ENCODE measurements around the gene TM9SF2. TPM values are rescaled to one million over a fixed set of nuclear protein-coding genes. Genes with fewer than 3 reads are reported as not detected.

The TM9SF2 gene
- total RNA-seq, 1 experiment from 2014 or later, result 84.6 TPM

DNA sequence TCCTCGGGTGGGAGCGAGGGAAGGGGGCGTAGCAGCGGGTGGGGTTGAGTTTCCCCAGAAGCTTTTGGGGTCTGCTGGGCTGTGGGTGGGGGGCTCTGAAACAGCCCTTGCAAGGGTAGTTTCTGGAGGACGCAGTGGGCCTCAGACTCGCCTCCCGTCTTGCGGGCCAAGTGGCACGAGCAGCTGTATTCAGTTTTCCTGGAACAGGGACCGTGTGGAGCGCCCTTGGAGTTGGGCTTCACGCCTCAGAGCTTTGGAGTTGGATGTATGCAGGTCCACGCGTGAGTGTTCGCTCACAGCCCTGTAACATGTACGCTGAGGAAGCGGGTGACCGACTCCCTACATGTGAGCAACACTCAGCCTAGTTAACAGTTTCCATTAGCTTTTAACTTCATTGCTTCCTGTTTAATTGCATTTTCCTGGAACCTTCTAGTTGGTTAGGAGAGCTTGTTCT lies 603 bp downstream of the TM9SF2 start:
- Histone ChIP-seq H4K20me1 (ENCODE audit: low read length) (0 out of 2 replicates have a peak, but pooled peaks cover 7% of the 10 kb centered on the region), H3K4me1 (ENCODE audit: insufficient read depth, low read length) (peaks cover 56% of the 10 kb centered on the region), H3K27ac (ENCODE audit: low read length) (peak overlapping the region; percentile 69), H2AFZ (ENCODE audit: low read length) (peak overlapping the region; percentile 74), H3K4me3 (ENCODE audit: low read length) (peak overlapping the region; percentile 93), H3K9me2 (replicated peaks; ENCODE audit: low read length) (no peaks in the 10 kb centered on the region), H3K27me3 (ENCODE audit: low read length) (no peaks in the 10 kb centered on the region), H3K9me3 (ENCODE audit: low read length) (no peaks in the 10 kb centered on the region), H3K4me2 (ENCODE audit: low read length) (peak overlapping the region; percentile 95), H3K79me2 (ENCODE audit: low read length) (peaks cover 56% of the 10 kb centered on the region), H3F3A (ENCODE audit: low read length, unreplicated experiment) (no peaks in the 10 kb centered on the region), H3K9ac (ENCODE audit: low read length) (peak overlapping the region; percentile 89), H3K36me3 (ENCODE audit: low read depth, low read length) (no peaks in the 10 kb centered on the region)
- POLR2A ChIA-PET (ENCODE audit: unreplicated experiment), result interaction anchor here (0.5 to 1.6 kb wide), 4 partner anchors 15 to 34 kb away, joined by 3 to 11 read pairs (median 5); no protein-coding TSS in a partner anchor
- ATAC-seq (peak; percentile 7; the same call in 1 of the 2 replicates), DNase-seq (peak; percentile 6)
- TF ChIP-seq EZH2phosphoT487 (IDR thresholded peaks at IDR 0.05; ENCODE audit: borderline replicate concordance, low read length) (no peak), EZH2 (IDR thresholded peaks at IDR 0.05; ENCODE audit: low read length, unreplicated experiment) (no peak)
- TF ChIP-seq, protein P1, sequence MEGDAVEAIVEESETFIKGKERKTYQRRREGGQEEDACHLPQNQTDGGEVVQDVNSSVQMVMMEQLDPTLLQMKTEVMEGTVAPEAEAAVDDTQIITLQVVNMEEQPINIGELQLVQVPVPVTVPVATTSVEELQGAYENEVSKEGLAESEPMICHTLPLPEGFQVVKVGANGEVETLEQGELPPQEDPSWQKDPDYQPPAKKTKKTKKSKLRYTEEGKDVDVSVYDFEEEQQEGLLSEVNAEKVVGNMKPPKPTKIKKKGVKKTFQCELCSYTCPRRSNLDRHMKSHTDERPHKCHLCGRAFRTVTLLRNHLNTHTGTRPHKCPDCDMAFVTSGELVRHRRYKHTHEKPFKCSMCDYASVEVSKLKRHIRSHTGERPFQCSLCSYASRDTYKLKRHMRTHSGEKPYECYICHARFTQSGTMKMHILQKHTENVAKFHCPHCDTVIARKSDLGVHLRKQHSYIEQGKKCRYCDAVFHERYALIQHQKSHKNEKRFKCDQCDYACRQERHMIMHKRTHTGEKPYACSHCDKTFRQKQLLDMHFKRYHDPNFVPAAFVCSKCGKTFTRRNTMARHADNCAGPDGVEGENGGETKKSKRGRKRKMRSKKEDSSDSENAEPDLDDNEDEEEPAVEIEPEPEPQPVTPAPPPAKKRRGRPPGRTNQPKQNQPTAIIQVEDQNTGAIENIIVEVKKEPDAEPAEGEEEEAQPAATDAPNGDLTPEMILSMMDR (conservative IDR thresholded peaks at IDR 0.05; ENCODE audit: low read depth, low read length), result no peak
- CTCF ChIA-PET, result interaction anchor here (1.5 kb wide), 1 partner anchor 34 kb away, joined by 7 read pairs; no protein-coding TSS in a partner anchor
- no TSS peak for BruUV-seq (replicated peaks)
- intact Hi-C loops (cut with micrococcal nuclease), result loop anchor here (1.0 to 2.0 kb wide), 3 partner anchors 15 to 60 kb away; no protein-coding TSS in a partner anchor

DNA sequence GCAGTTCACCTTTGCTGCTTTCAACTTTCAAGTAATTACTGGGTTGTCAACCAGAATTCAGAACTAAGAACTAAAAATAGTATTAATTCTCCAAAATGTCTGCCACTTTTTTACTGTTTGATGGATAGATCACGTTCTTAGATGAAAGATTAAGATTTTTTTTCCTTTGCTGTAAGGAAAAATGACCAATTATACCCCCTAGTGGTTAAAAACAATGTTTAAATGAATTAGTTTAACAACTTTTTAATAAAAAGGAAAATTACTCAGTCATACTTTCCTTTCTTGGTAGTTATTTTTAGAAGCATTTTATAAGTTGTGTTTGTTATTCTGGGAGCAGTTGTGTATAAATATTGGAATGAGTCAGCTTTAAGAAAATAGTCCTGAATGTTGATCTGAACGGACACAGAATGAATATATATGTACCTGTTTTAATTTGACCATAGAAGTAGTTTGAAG lies 4.6 kb downstream of the TM9SF2 start:
- peak overlapping the region; percentile 54 for H3K9ac ChIP-seq (ENCODE audit: low read length)
- DNase-seq, result peak; percentile 50
- intact Hi-C loops (cut with micrococcal nuclease), result loop anchor here (1.0 kb wide), 1 partner anchor 64 kb away; no protein-coding TSS in a partner anchor
- 0 out of 2 replicates have a peak overlapping the region, but pooled peaks have one; percentile 29 for H2AFZ ChIP-seq (ENCODE audit: low read length)
- 0 out of 2 replicates have a peak, but pooled peaks have one; percentile 8 for ATAC-seq
- H3K9me3 ChIP-seq (ENCODE audit: low read length), result 0 out of 2 replicates have a peak, but pooled peaks cover 9% of the 10 kb centered on the region
- no peak for TF ChIP-seq EZH2phosphoT487 (IDR thresholded peaks at IDR 0.05; ENCODE audit: borderline replicate concordance, low read length)
- TF ChIP-seq, protein P1 (conservative IDR thresholded peaks at IDR 0.05; ENCODE audit: low read depth, low read length), result peak; percentile 64
- H3K36me3 ChIP-seq (ENCODE audit: low read depth, low read length), result peaks cover 34% of the 10 kb centered on the region
- peaks cover 96% of the 10 kb centered on the region for H3K79me2 ChIP-seq (ENCODE audit: low read length)
- H3K27me3 ChIP-seq (ENCODE audit: low read length), result no peaks in the 10 kb centered on the region
- CTCF ChIA-PET, result interaction anchor here (0.7 to 1.0 kb wide), 3 partner anchors 12 to 64 kb away, joined by 3 to 5 read pairs (median 3); no protein-coding TSS in a partner anchor
- POLR2A ChIA-PET (ENCODE audit: unreplicated experiment), result no interaction called here
- H3K27ac ChIP-seq (ENCODE audit: low read length), result peak overlapping the region; percentile 69
- no peaks in the 10 kb centered on the region for H3K9me2 ChIP-seq (replicated peaks; ENCODE audit: low read length)
- peaks cover 13% of the 10 kb centered on the region for H4K20me1 ChIP-seq (ENCODE audit: low read length)
- H3K4me3 ChIP-seq (ENCODE audit: low read length), result peak overlapping the region; percentile 40; the same call in 1 of the 2 replicates
- no TSS peak for BruUV-seq (replicated peaks)
- H3K4me2 ChIP-seq (ENCODE audit: low read length), result peak overlapping the region; percentile 95
- H3F3A ChIP-seq (ENCODE audit: low read length, unreplicated experiment), result no peaks in the 10 kb centered on the region
- H3K4me1 ChIP-seq (ENCODE audit: insufficient read depth, low read length), result peaks cover 38% of the 10 kb centered on the region

DNA sequence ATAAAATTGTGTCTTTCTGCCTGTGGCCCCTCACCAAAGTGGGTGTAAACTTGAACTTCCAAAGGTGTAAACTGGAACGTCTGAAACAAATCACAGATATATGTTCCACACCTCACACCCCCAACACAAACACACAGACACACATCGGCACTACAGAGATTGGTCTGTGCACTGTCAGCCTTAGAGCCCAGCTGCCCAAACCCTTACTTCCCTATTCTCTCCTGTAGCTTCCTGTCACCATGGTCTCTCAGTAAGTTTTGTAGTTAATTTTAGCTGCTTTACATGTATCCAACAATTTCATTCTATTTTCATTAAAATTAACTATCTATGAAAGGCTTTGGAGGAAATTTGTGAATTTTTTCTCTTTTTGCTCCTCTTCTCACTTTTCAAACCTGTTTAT lies 5.4 kb downstream of the TM9SF2 start:
- H3K9me2 ChIP-seq (replicated peaks; ENCODE audit: low read length), result no peaks in the 10 kb centered on the region
- H3K36me3 ChIP-seq (ENCODE audit: low read depth, low read length), result peaks cover 34% of the 10 kb centered on the region
- peaks cover 100% of the 10 kb centered on the region for H3K79me2 ChIP-seq (ENCODE audit: low read length)
- DNase-seq (no peak), ATAC-seq (no peak)
- H3K27me3 ChIP-seq (ENCODE audit: low read length), result no peaks in the 10 kb centered on the region
- ChIA-PET POLR2A (ENCODE audit: unreplicated experiment) (no interaction called here), CTCF (interaction anchor here (0.7 kb wide), 1 partner anchor 39 kb away, joined by 3 read pairs; no protein-coding TSS in a partner anchor)
- 0 out of 2 replicates have a peak, but pooled peaks cover 9% of the 10 kb centered on the region for H3K9me3 ChIP-seq (ENCODE audit: low read length)
- H2AFZ ChIP-seq (ENCODE audit: low read length), result no peak overlapping the region
- peaks cover 38% of the 10 kb centered on the region for H3K4me1 ChIP-seq (ENCODE audit: insufficient read depth, low read length)
- H4K20me1 ChIP-seq (ENCODE audit: low read length), result peaks cover 21% of the 10 kb centered on the region
- intact Hi-C loops (cut with micrococcal nuclease), result loop anchor here (1.0 kb wide), 1 partner anchor 64 kb away; no protein-coding TSS in a partner anchor
- H3K27ac ChIP-seq (ENCODE audit: low read length), result peak overlapping the region; percentile 3; the same call in 1 of the 2 replicates
- no TSS peak for BruUV-seq (replicated peaks)
- no peak overlapping the region; the same call in 1 of the 2 replicates for H3K4me3 ChIP-seq (ENCODE audit: low read length)
- TF ChIP-seq, protein P1 (conservative IDR thresholded peaks at IDR 0.05; ENCODE audit: low read depth, low read length), result no peak
- TF ChIP-seq EZH2phosphoT487 (IDR thresholded peaks at IDR 0.05; ENCODE audit: borderline replicate concordance, low read length) (no peak), EZH2 (IDR thresholded peaks at IDR 0.05; ENCODE audit: low read length, unreplicated experiment) (no peak)
- no peak overlapping the region for H3K9ac ChIP-seq (ENCODE audit: low read length)
- peak overlapping the region; percentile 95; the same call in 1 of the 2 replicates for H3K4me2 ChIP-seq (ENCODE audit: low read length)
- no peaks in the 10 kb centered on the region for H3F3A ChIP-seq (ENCODE audit: low read length, unreplicated experiment)

Data from PC-3 (cell line).